GDM1 (cell line): ENCODE data around the gene IFNA16.
"Not testable (repeated sequence)": the region's sequence is repeated elsewhere in the genome, so short reads cannot be mapped to it uniquely, and the experiment has no call there.

Source experiments
- DNase-seq: peaks from one replicate; lab custom pipeline; 2025; lab: John Stamatoyannopoulos, UW

IFNA16 gene

DNA sequence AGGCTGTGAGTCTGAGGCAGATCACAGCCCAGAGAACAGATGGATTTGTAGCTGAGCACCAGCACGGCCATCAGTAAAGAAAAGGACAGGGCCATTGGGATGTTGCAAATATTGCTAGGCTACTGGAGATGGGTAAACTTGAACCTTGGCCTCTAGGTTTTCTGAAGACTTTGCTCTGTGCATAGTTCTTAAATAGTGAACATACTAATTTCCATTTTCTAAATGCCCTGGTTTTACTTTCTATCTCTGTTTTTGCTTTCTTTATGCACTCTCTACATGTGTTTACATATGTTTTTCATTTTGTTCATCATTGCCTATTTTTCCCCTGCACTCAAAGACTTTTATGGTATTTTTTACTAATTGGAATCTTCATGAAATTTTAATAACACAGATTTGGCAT is at the start of gene IFNA16:
Gene IFNA16, minus strand, starts transcription at position 101 of the 400 bp plus-strand sequence. Its CDS starts 6 bp downstream, at position 95.
- not testable (repeated sequence) for DNase-seq

DNA sequence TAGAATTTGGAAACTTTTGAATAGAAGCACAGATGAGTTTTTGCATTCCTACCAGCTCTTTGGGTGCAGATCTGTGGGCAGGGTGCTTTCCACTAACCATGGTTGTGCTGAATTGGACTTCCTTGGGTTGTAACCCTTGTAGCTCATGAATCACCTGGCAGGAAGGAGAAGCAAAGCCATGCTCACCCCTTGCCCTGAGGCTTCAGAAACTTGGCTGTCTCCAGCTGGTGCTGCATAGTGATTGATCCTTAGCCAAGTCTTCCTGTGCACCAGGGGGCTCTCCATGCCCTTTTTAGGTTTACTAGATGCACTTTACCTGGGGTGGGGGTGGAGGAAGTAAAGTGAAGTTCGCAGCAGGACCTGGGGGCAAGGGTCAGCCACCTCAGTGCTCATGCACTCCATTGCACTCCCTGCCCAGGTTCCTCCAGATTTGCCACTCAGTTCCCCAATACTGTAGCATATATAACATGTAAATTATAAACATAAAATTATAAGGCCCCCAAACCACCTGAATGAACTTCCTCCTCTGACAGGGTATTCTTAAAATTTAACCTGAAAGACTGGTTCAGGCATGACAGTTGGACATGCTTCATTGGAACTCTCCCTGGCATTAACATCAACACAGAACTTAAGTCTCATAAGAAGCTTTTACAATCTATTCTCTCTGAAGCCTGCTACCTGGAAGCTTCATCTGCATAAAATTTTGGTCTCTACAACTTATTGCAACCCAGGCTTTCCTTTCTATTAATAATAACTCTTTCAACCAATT is 48.5 kb upstream of the IFNA16 start:
- no peak for DNase-seq

DNA sequence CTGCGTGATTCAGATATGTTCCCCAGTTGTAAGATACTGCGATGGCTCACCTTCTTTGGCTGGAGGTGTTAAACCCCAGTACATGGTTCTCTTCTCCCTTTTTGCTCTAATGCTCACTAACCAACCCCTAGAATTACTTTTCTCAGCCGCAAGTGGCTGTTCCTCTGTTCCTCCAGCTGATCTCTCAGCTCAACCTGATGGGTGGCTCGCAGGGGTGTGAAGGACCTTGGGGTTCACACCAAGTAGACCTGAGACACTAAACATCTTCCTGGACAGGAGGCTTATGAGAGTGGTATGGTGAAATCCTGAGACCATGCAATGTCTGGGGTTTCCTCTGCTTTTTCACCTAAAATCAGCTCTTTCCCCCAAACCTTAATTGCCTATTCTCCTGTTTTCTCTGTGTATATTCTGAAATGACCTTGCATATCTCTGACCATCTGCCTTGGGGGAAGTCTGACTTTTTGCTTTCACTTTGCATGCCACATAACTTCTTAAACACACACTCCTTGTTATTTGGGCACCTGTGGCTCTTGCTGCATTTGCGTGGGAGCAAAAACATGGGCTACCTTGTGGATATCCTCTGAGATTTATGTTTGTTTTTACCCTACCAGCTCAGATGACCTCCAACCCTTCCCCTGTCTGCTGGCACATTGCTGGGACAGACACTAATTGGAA is 38.6 kb upstream of the IFNA16 start:
- no peak for DNase-seq

DNA sequence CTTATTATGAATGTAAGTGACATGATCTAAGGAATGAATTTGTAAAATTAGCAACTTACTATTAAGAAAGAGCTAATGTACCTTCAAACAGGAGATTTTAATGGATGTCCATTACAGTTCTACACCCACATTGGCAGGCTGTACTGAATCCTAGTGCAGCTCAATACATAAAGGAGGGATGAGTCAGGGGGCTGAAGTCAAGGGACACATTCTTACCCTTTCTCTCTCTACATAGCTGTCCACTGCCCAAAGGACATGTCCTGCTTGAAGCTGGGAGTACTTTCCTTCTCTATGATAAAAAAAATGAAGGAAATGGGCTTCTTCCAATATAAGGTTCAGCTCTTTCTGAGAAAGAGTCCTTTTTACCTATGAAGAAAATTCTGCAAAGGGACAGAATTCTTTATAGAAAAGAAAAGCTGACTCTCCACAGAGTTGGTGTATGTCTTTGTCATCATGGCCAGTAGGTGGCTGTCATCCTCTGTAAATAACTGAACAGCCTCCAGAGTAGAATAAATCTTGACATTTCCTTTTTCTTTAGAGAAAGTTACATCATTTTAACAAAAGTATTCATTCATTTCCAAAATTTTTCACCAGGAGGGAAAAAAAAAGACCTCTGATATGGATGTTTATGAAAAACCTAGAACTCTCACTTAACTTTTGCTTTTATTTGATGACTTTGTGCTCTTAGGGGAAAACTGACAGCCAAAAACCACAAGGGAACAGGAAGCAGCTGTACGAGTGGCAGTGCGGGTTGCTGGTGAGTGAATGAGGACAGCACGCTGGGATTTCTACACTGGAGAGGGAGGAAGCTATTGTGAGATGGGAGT is 35.8 kb upstream of the IFNA16 start:
- DNase-seq, result peak; percentile 52

DNA sequence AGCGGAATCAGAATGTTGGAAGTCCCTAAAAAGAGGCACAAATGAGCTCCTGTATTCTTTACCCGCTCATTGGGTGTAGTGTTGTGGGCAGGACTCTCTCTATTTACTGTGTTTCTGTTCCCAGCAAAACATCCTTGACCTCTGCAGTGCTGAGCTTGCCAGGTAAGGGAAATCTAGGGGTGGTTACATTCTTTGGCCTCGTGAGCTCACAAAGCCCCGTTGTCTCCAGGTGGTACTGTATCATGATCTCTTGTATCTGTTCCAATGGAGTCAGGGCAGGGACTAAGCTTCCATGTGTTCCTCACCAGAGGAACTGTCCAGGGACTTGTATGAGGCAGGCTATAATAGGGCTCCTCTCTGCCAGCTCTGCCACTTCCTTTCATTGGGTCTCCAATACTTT is 34.5 kb upstream of the IFNA16 start:
- DNase-seq, result no peak

DNA sequence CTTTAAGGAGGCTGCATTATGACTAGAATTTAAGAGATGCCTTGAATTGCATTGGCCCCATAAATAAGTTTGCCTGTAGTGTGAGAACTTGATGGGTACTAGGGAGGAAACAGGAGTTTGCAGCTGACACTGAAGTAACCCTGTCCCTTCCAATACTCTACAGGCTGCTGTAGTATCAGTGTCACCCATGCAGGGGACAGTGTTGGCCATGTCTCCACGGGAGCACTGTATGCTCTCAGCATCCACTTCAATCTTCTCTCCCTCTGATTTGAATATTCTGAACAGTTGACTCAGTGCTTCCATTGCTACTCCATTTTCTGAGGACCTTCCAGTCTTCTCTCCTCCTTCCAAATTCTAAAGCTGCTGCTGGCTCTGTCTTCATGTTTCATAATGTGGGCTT is 34.1 kb upstream of the IFNA16 start:
- DNase-seq, result no peak

DNA sequence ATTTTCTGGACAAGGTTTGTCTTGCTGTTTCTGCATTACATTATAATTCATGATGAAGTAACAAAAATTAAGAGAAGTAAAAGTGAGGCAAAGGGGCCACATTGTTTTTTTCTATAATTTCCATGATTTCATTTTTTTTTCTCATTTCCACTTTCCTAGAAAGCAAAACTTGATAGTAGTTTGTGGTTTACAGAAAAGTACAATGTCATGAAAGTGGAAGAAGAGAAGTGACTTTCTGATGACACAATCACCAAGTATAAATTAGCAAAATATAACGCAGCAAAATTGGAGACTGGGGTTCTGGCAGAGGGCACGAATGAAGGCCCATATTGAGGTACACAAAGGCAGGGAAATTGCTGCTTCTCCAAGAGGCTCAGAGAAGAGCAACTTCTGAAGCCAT is 27.7 kb upstream of the IFNA16 start:
- DNase-seq, result no peak

DNA sequence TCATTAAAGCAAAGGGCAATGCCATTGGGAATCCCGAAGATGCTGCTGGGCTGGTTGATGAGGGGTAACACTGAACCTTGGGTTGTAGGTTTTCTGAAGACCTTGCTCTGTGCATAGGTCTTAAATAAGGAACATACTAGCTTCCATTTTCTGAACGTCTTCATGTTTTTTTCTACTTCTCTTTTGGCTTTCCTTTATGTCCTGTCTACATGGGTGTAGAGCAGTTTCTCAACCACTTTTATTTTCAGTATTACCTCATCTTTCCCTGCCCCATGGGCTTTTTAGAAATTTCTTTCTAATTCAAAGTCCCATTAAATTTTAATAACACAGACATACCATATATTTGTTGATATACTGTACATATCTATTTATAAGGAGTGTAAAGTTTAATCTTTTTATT is 22.8 kb upstream of the IFNA16 start, which contains the start of gene IFNA14:
Gene IFNA14, minus strand, starts transcription at position 95 of the 400 bp plus-strand sequence. Its CDS starts 70 bp downstream, at position 25.
- no peak for DNase-seq

DNA sequence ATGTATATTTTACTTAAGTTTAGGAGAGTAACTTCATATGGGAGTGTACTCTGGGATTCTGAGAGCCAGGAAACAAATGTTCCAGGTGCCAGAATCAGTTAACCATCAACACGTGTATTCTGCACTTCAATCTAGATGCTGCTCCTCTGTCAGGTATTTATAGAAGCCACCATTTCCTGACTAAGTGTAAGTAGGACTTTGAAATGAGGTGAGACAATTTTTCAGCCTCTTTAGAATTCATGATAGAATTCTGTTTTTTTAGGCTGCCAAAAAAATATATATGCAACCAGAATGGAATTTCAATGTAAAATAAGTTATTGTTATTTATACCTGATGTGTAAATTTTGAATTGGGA is 19.2 kb upstream of the IFNA16 start:
- not testable (repeated sequence) for DNase-seq

DNA sequence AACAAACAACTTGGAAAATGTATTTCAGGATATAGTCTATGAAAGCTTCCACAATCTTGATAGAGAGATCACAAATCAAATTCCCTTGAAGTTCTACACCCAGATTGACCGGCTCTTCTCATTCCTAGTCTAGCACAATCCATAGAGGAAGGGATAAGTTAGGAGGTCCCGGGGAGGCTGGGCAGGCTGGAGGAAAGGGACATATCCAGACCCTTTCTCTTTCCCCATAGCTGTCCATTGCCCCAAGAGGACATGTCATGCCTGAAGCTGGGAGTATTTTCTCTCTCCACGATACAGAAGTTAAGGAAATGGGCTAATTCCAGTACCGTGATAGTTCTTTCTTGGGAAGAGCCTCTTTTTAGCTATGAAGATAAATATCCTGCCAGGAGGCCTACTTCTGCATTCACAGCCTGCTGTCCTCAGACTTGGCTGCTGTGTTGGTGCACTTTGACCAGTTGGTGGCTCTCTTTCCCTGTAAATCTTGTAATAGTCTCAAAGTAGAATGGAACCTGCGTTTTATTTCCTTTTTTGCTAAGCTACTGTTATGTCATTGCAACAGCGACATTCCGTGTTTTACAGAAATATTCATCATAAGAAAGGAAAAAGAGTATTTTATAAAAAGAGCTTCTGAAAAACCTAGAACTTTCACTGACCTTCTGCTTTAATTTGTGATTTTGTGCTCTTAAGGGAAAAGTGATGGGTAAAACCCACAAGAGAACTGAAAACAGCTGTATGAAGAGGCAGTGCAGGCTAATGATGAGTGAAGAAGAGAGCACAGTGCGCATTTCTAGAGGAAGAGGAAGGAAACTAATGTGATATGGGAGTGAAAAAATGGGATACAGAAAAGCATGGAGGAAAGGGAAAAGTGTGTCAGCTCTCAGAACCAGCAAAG is 18.6 kb upstream of the IFNA16 start:
- peak; percentile 38 for DNase-seq

DNA sequence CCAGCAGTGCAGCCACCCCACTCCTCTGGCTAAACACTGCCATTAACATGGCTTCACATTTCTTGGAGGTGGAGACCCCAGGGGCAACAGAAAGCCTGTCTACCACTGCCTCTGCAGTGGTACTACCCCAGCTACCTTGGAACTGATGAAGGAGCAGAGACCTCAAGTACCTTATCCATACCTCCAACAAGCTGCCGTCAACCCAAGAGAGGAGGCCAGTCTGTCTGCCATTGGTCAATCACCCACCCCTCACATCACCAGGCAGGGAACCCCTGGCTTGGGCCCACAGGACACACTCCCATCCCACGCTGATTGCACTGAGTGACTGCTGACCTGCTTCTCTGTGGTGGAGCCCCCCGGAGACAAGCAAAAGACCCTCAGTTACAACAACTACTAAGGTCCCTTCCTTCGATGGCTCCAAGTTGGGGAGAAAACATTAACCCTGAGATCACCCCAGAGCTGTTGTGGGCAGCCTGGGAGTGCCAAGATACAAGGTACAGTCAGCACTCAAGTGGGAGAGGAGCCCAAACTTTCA is 17.1 kb upstream of the IFNA16 start:
- no peak for DNase-seq

DNA sequence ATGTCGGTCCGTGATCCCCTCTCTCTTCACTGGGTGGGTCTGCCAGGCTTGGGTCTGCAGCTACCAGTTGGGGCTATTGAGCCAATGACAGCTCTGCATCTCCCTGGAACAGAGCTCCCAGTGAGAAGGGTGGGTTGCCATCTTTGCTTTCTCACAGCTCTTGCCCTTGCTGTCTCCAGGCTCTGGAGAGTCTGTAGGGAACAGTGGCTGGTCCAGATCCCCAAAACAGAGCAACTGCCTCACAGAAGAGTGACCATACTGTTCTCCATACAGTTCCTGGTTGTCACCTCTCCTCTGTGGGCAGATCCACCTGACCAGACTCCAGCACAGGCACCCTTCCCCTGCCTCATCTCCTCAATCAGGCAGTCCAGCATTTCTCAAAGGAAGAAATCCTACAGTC is 16.1 kb upstream of the IFNA16 start:
- DNase-seq, result no peak

DNA sequence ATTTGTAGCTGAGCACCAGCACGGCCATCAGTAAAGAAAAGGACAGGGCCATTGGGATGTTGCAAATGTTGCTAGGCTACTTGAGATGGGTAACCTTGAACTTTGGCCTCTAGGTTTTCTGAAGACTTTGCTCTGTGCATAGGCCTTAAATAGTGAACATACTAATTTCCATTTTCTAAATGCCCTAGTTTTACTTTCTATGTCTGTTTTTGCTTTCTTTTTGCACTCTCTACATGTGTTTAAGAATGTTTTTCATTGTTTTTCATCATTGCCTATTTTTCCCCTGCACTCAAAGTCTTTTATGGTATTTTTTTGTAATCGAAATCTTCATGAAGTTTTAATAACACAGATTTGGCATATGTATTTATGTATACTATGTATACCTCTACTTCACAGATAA is 11.0 kb upstream of the IFNA16 start, which contains the start of gene IFNA17:
Gene IFNA17, minus strand, starts transcription at position 101 of the 400 bp plus-strand sequence. Its CDS starts 49 bp downstream, at position 52.
- DNase-seq, result no peak

DNA sequence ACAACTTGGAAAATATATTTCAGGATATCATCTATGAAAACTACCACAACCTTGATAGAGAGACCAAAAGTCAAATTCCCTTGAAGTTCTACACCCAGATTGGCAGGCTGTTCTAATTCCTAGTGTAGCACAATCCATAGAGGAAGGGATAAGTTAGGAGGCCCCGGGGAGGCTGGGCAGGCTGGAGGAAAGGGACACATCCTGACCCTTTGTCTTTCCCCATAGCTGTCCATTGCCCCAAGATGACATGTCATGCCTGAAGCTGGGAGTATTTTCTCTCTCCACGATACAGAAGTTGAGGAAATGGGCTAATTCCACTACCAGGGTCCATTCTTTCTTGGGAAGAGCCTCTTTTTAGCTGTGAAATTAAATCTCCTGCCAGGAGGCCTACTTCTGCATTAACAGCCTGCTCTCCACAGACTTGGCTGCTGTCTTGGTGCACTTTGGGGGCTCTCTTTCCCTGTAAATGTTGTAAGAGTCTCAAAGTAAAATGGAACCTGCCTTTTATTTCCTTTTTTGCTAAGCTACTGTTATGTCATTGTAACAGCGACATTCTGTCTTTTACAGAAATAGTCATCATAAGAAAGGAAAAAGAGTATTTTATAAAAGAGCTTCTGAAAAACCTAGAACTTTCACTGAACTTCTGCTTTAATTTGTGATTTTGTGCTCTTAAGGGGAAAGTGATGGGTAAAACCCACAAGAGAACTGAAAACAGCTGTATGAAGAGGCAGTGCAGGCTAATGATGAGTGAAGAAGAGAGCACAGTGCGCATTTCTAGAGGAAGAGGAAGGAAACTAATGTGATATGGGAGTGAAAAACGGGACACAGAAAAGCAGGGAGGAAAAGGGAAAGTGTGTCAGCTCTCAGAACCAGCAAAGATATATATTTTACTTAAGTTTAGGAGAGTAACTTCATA is 3.4 kb downstream of the IFNA16 start:
- DNase-seq, result peak; percentile 2

DNA sequence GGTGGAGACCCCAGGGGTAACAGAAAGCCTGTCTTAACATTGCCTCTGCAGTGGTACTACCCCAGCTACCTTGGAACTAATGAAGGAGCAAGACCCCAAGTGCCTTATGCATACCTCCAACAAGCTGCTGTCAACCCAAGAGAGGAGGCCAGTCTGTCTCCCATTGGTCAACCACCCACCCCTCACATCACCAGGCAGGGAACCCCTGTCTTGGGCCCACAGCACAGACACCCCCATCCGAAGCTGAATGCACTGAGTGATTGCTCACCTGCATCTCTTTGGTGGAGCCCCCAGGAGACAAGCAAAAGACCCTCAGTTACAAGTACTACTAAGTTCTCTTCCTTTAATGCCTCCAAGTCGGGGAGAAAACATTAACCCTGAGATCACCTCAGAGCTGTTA is 5.0 kb downstream of the IFNA16 start:
- not testable (repeated sequence) for DNase-seq

DNA sequence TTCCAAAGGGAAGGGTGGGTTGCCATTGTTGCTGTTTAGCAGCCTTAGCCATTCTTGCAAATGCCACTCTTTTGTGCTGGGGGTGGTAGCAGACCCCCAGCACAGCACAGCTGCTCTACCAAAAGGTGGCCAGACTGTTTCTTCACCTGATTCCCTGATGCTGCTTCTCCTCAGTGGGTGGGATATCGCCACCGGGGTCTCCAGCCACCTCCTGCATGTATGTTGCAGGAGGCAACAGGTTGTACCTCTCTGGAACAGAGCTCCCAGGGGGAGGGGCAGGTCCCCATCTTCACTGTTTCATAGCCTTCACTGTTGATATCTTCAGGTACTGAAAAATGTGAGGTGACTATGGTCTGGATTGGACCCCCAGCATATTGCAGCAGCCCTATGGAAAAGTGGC is 6.3 kb downstream of the IFNA16 start:
- DNase-seq, result not testable (repeated sequence)

DNA sequence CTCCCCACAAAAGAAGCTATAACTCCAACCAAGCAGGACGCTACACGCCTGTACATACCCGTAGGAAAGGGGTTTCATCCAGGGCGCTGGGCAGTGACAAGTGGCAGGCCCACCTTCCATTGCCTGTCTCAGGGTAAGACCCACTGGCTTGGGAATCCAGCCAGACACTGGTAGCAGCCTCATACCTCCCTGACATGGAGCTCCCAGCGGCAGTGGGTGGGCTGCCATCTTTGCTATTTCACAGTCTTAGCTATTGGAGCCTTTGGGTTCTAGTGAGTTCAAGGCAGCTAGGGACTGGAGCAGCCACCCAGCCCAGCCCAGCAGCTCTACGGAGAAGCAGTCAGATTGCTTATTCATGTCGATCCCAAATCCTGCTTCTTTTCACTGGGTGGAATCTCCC is 6.8 kb downstream of the IFNA16 start:
- no peak for DNase-seq

DNA sequence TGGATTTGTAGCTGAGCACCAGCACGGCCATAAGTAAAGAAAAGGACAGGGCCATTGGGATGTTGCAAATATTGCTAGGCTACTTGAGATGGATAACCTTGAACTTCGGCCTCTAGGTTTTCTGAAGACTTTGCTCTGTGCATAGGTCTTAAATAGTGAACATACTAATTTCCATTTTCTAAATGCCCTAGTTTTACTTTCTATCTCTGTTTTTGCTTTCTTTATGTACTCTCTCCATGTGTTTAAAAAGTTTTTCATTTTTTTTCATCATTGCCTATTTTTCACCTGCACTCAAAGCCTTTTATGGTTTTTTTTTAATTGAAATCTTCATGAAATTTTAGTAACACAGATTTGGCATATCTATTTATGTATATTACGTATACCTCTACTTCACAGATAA is 10.1 kb downstream of the IFNA16 start, which contains the start of gene IFNA10:
Gene IFNA10, minus strand, starts transcription at position 101 of the 400 bp plus-strand sequence. Its CDS starts 46 bp downstream, at position 55.
- not testable (repeated sequence) for DNase-seq

DNA sequence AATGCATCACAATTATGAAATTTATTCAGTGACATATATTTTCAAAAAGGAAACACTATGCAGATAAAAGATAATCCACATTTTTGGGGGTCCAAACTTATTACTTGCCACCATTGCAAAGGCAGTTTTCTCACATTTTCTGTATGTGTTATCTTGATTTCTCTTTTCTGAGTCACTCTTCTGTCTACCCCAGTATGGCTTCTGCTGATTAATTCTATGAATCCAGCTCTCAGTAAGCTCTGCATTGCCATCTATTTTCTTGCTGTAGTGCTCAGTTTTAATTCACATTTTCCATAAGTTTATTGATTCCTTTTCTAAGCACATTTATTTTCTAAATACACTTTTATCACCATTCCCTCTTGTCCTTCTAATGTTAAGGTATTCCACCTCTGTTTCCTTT is 11.9 kb downstream of the IFNA16 start:
- no peak for DNase-seq

DNA sequence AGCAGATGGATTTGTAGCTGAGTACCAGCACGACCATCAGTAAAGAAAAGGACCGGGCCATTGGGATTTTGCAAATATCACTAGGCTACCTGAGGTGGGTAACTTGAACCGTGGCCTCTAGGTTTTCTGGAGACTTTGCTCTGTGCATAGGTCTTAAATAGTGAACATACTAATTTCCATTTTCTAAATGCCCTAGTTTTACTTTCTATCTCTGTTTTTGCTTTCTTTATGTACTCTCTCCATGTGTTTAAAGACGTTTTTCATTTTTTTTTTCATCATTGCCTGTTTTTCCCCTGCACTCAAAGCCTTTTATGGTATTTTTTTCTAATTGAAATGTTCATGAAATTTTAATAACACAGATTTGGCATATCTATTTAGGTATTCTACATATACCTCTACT is 15.0 kb downstream of the IFNA16 start, which contains the start of gene IFNA7:
Gene IFNA7, minus strand, starts transcription at position 101 of the 400 bp plus-strand sequence. Its CDS starts 40 bp downstream, at position 61.
- not testable (repeated sequence) for DNase-seq
